CD4-positive, alpha-beta T cell treated with Interleukin-6 at 100 ng/mL for 8 hours (primary cell): ENCODE data around the gene SLCO2A1.

Experiments used
- DNase-seq: peaks from one replicate; pipeline ENCODE4 v3.0.0-alpha.2; 2020; ENCODE audit warnings: mixed read lengths, low spot score

The SLCO2A1 gene

DNA sequence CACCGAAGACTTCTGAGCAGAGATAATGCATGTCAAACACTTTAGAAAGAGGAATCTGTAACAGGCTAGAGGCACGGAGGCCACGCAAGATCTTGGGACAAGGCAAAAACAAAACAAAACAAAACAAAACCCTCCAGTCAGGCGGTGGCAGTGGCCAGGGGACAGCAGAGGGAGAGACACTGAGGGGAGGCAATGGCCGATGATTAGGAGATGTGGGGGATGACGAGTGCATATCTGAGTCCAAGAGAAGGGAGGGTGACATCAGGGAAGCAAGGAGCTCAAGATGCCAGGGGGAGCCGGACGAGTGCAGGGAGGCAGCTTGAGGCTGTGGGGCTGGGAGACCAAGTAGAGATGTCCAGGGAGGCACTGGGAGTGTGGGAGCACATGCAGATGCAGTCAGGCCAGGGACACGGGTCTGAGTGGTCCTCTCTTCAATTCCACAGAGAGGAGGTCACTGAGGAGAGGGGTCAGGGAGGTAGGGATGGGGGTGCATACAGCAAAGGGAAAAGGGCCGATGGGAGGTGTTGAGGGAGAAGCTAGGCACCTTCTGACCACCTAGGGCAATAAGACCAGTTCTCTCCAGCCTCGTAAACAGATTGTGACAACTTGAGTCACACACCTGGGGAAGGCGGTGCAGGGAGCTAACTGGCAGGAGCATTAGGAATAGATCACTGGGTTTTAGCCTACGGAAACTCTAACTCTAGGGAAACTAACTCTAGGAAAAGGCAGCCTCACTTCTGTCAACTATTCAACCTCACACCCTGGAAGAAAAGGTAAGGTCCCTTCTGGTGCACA, 29.6 kb downstream of the SLCO2A1 start:
- DNase-seq, result no peak

DNA sequence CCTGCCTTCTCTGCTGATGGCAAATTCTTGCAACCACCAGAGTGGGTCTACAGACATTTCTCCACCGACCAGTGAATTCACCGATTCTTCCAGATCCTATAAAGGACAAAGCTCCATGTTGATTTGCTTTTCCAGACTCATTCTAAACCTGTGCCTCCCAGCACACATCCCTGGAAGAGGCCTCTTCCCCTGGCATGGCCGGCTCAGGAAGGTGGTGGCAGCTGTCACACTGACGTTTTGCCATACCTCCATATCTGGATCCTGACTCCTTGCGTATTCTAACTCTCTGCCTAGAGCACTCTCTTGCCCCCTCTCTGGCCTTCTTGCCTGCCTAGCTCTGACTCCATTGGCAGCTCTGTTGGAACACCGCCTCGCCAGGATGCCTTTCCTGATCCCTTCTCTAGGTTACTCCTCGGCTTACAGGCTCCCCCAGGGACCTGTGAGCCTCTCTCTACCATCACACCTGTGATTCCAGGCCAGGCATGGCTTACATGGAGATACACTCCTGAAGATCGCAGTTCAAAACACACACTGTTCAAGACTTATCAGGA, 31.0 kb downstream of the SLCO2A1 start:
- no peak for DNase-seq

DNA sequence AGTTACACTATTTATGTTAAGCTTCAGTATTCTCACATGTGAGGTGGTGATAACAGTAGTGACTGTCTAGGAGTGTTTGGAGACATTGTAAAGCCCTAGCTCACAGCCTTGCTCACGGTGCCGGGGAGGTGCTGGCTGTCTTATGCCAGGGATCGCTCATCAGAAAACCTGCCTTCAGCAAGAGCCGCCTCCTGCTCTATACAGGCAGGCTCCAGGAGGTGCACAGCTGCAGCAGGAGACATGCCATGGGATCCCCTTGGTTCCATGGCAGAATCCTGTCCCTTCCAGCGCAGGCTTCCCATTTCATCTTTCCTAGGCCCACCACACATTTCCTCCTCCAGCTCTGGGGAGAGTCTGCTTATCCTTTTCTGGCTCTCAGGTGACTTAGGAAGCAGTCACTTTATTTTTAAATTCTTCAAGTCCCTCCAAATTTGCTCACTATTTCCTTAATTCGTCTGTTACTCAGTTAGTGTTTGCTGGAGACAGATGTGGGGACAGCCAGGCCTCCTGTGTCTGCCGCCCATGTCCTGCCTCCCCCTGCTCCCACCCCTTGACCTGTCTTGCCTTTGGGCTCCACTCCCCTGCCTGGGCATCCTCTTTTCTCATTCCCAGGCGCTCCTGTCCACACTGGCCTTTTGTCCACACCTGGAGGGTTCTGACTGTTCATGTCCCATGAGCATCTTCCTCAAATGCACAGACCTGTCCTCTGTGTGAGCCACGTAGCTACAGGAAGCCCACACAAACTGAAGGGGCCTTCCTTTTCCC, 31.7 kb downstream of the SLCO2A1 start:
- DNase-seq, result no peak

DNA sequence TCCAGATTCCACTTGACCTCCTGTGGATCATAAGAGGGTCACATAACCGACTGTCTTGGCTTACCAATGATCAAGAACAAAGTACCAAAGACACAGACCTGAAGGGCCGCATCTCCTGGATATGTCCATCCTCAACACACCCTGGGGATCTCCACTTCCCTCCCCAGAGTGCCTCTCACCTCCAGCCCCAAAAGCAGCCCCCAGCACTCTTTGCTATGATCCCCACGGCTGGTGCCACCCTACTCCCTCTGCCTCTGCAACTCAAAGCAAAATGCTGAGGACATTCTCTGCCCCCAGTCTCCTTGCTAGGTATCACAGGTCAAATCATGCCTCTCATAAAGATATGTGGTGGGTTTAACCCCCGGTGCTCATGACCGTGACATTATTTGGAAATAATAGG, 32.7 kb downstream of the SLCO2A1 start:
- no peak for DNase-seq

DNA sequence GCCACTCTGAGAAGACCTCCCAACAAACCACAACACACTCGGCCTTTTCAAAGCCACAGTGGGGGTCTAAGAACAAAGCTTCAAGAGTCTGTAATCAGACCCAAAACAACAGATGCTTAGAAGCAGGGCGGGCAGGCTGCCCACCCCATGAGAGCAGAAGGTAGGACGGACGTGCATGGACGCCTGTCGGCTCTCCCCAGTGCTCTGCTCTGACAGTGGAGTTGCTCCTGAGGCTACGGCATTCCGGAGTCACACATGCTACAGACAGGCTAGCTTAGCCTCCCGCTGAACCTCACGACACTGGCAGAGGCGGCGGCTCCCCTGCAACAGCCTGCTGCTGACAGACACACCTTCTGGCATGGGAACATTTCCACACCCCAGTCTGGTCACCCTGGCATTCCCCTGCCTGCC, 33.5 kb downstream of the SLCO2A1 start:
- no peak for DNase-seq

DNA sequence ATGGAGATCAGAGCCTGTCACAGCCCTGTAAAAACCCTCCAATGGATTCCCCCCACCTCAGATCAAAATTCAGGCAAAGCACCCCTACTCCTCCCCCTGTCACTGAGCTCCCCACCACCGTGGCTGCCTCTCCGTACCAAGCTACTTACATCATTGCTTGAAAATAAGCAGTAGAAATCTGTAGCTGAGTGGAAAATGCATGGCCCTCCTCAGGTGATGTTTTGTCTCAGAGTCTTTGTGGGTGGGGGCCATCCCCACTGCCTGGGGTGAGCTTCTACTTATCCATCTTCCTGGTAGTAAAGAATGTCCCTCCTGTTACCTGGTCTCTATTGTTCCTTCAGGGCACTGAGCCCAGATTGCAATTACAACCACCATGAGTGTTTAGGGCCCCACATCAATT, 34.5 kb downstream of the SLCO2A1 start:
- no peak for DNase-seq

DNA sequence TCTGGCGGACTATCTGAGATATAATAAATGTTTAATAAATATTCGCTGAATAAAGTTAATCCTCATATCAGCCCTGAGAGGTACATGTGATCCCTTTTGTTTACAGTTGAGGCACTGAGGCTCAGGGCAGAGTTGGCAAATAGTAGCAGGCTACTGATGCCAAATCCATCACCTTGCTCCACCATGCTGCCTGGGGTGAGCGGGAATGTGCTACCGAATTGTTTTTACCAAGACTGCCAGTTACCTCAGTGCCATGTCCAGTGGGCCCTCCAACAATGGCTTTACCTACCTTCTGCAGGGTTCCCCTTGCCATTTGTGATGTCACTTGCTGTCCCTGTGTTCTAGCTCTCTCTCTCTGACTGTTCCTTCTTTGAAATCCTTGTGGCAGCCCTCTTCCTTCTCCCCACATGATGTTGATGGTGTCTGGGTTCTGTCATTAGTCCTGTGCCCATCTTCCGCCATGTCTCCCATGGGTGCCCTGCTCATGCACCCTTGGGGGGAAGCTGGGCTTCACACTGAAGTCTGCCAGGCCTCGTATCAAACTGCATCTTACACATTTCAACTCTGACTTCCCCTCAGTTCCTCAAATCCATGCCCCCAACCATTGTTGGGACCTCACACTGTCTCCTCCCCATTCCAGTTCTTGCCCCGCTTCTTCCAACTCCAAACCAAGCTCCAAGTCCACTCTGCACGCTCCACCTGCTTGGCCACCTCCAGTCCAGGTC, 35.4 kb downstream of the SLCO2A1 start:
- DNase-seq, result no peak

DNA sequence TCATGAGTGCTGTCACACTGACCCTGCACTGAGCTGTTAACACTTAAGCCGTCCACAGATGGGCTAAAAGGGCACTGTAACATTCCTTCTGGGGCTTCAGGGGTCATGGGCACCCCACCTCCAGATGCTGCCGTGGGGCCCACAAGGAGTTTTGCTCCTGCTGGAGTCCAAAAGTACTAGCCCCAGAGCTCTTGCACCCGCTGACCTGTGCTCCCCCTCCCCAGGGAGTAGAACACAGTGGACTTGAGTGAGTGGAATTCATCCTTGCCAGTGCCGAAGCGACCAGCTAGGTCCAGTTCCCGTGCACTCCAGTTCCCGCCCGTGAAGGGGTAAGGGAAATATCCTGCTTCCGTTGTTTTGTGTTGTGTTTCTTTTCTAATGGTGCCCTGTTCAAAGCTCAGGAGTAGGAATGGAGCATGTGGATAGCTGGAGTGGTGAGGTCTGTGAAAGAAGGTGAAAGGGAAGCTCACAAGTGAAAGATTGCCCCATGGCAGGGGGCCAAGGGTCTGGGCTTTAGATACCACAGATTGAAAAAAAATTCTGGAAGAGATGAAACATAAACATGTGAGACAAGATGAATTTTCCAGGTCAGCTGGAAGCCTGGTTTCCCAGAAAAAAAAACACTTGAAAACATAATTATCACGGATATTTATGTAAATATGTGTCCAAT, 36.6 kb downstream of the SLCO2A1 start:
- DNase-seq, result no peak

DNA sequence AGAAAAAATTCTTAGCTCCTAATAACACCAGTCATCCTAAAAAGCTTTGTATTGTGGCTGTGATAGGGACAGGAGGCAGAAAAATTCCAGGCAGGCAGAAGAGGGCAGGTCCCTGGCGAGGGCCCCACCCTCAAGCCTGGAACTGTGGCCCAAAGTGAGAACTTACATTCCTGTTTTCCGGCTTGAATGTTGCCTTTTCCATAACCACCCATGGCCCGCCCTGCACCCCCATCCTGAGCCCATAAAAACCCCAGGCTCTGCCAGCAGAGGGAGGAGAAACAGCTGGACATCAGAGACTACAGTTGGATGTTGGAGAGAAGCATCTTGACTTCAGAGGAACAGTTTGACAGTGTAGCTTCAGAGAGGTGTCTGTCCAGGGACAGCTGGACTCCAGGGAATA, 37.3 kb downstream of the SLCO2A1 start:
- no peak for DNase-seq

DNA sequence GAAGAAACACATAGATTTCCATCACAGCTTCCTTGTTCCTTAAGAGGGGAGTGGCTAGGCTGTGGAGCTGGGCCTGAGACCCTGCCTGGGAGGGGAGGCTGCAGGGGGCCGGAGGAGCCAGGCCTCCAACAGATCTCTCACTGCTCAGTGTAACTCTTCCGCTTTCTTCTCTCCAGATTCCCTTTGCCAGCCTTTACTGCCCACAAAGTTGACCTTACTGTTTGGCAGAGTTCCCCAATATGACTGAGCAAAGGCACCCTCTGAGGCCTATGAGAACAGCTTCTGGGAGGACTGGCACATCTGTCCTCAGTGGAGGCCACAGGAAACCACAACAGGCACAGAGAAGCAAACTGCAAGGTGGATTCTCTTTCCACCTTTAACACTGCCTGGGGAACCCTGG, 38.1 kb downstream of the SLCO2A1 start:
- no peak for DNase-seq

DNA sequence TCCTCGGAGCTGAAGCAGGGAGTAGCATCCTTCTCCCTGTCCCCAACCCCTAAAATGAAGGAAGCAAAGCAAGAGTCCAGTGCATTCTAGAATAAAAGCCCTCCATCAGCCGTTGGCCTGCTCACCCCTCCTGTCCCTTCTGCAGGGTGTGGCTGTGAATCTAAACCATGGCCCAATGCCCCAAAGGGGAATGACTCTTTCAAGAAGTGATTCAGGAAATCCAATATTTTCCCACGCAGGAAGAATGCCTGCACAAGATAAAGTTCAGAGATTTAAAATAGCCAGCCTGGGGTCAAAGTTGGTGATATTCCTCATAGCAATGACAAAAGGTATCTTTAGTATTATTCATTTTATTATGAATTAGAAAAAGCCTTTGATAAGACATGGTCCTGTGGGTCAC, 38.5 kb downstream of the SLCO2A1 start:
- no peak for DNase-seq

DNA sequence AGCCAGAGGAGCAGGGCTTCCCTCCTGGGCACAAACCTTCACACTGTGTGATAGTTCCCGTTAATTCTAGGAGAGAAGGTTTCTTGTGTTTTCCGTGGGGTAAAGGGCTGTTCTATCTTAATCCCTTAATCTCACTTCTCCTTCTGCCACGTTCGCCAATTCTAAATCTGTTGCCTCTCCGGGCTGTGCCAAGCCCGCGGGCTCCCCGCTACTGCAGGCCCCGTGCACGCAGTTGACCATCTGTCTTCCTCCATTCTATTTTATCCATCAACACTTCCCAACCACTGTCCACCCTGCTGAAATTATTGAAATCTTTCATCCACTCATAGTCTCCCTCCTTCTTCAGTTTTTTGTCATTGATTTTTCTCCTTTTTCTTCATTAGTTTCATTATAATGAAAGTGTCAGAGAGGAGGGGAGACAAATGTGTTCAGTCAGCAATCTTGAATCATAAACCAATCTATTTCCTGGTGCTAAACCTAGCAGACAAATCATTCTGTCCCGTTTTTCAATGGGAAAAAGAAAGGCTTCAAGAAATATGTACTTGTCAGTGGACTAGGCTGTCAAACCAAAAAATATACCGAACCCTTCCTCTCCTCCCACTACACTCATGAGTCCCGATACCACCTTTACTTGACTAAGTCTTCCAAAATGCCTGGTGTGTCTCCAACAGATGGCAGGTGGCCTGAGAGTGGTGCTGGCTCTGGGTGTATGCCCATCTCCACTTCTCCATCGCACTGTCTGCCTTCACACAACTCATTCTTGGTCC, 39.6 kb downstream of the SLCO2A1 start:
- no peak for DNase-seq

DNA sequence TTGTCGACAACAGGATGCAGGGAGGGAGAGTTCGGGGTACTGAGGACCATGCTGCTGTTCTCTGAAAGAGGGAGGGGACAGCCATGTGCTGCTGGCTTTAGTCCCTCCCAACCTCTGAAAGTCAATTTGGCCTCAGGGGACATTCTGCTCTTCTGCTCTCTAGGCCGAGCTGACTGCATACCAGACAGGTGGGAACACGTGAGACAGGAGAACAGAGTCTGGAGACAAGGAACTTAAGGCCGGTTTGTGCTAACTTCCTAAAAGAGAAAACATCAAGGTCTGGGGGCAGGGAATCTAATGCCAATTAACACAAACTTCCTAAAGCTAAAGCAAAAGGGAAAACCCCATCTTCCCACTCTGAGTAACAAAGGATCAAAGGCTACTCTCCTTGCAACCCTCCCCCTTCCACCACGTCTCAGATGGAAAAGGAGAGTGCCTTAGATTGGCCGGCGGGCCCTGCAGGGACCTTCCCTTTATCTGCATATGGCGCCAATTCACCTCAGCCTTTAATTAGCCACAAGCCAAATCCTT, 41.0 kb downstream of the SLCO2A1 start:
- no peak for DNase-seq

DNA sequence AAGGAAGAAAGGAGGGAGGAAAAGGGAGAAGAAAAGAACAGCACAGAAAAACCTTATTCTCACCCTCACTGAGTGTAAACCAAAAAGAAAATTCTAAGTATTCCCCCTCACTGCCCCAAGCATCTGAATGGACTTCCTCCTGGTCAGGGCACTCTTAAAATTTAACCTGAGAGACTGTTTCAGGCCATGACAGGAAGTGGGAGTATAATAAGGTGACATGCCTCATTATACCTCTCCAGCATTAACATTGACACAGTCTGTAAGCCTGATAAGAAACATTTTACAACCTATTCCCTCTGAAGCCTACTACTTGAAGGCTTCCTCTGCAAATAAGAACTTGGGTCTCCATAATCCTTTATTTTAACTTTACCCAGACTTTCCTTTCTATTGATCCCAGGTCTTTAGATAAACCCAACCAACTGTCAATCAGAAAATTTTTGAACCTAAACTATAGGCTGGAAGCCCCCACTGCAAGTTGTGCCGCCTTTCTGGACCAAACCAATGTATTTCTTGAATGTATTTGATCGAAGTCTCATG, 41.7 kb downstream of the SLCO2A1 start:
- no peak for DNase-seq

DNA sequence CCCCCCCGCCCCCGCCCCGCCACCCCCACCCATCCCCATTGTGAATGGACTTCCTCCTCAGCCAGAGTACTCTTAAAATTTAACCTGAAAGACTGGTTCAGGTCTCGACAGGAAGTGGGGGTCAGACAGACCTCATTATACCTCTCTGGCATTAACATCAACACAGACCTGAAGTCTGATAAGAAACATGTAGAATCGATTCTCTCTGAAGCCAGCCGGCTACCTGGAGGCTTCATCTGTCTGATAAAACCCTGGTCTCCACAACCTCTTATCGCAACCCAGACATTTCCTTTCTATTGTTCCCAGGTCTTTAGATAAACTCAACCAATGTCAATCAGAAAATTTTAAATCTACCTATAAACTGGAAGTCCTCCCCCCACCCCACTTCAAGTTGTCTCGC, 42.6 kb downstream of the SLCO2A1 start:
- no peak for DNase-seq

DNA sequence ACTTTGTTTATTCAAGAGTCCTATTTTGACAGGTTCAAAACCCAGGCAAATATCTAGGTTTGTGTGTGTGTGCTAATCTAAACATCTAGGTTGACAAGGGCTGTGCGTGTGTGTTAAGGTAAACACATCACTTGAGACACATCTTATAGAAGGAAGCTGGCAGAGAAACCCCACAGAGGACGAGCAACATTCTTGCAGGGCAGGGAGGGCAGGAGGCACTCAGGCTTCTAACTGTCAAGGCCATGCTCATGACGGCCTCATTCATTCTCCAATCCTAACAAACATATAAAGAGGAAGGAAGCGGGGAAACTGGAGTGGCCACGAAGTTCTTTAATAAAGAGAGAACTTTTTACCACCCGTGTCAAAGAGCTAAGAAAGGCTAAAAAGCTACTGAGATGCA, 43.4 kb downstream of the SLCO2A1 start:
- DNase-seq, result no peak

DNA sequence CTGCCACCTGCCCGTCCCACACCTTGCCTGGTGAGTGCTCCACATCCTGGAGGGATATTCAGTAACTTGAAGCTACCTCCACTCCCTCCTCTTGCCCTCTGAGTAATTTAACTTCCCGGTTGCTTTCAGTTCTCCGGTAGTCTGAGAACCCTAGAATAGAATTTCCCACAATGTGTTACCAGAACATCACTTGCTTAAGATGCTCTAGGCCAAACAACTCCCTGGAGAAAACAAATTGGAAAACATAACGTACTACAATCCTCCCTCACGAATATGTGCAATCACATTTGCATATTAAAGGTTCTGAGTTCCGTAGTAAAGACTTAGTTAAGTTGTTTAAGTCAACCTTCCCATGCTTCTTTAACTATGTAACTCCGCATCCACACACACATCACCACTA, 44.8 kb downstream of the SLCO2A1 start:
- DNase-seq, result no peak

DNA sequence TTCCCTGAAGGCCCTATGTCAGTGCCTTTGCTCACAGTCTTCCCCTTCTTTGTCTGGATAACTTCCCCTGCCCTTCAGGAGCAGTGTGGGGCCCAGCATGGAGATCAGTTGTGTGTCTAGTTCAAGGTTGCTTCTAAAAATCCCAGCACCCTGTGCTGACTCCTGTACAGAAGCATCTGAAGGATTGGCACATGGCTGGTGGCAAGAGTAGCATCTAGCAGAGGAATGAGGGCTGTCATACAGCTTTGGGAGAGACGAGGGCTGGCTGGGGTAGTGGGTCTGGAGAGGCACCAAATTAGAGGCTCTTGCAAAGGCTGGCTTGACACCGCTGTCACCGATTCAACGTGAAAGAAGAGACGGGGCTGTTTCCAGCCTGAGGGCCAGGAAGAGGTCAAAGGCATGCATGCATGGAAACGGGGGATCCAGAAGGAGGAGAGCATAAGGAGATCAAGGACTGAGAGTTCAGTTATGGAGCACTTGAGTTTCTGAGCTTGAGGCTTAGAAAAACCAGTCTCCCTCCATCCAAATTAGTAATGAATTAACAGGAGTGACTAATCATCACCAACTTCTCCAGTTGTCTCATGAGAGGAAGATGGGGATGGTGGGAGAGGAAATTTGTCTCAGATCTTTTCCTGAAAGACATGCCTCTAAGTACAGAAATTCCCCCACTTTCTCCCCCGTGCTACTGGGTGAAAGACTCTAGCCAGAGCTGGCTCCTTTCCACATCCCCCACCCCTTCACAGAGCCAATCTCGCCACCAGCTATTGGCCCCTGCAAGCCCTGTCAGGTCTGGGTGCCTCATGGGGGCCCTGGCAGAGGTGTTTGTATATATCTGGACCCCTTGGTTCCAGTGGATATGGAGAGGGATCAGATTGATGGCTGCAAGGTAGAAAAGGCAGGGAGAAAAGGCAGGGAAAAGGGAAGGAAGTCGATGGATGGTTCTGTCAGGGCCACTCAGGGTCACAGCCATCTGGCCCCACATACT, 45.9 kb downstream of the SLCO2A1 start:
- DNase-seq, result no peak

DNA sequence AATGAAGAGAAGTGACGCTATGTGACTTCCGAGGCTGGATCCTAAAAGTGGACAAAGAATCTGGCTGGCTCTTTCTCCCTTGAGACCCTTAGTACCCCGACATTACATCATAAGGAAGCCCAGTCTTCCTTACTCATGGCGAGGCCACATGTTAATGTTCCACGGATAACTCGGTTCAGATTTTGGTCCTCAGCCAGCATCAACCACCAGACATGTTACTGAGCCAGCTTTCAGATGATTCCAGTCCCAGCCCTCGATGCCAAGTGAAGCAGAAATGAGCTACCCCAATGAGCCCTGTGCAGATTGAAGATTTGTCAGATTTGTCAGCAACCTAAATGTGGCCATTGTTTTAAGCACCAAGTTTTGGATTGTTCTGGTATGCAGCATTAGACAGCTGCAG, 46.6 kb downstream of the SLCO2A1 start:
- no peak for DNase-seq

DNA sequence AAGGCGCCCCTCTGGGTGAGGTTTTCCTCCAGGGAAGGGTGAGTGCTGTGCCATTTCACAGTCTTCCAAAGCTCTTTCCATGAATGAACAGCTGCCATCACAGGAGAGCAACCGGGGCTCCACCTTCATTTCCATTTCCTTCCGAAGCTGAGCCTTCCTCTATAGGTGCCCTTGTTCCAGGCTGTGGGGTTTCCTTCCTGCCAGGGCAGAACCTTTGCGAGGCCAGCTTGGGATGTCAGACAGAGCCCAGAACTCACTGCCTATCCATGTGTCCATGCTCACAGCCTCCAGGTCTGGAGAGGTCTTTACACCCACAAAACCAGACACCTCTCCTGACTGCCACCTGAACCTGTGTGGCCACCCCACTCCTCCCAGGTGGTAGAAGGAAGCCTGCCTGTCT, 49.2 kb downstream of the SLCO2A1 start:
- no peak for DNase-seq
